Adrenal gland (tissue), 5 donors: Measurements from ENCODE around the gene ADAMTS4.

Experiments
- CTCF ChIP-seq, 6 experiments: fragments of 450-650 bp in 4 of 6; fragments of 200-600 bp in 2 of 6; sonication (generic) in 1 of 6; IDR thresholded peaks; 1 replicate in 5 of 6; 2 replicates in 1 of 6; pipeline versions ENCODE4 v1.5.1 to v1.8.0; 2016 to 2021; ENCODE audit warnings: antibody characterized with exemption in 6 of 6, mild to moderate bottlenecking in 2 of 6, moderate library complexity in 1 of 6
- POLR2A ChIP-seq, 2 donors: fragments of 450-650 bp; IDR thresholded peaks; one replicate each; pipeline ENCODE4 v1.6.1; 2017; ENCODE audit warnings: antibody characterized with exemption in 2 of 2, mild to moderate bottlenecking in 2 of 2, moderate library complexity in 1 of 2
- donor health status: DM: no; HTN: no; CAD: no.

GRCh38 chr1:161238039-161238473 is 39.2 kb upstream of the ADAMTS4 start, which contains the start of gene NR1I3:
- TF ChIP-seq CTCF (IDR thresholded peaks at IDR 0.05), result no peak
- TF ChIP-seq POLR2A (IDR thresholded peaks at IDR 0.05), result no peak
